Natural killer cell (primary cell): ENCODE data around the gene FAM184B. TPM values are rescaled to one million over a fixed set of nuclear protein-coding genes. Genes with fewer than 3 reads are reported as not detected.

Experiments
- ATAC-seq, 3 donors: fragments of 150-1000 bp in 2 of 3; fragments of 200-7000 bp in 1 of 3; cut with Tn5 transposase; 1 replicate in 1 of 3; 2 replicates in 2 of 3; pipeline ENCODE4 v1.10.0; 2021; ENCODE audit warnings: mild to moderate bottlenecking in 2 of 3, moderate library complexity in 2 of 3
- DNase-seq, 2 donors: peaks; one replicate each; pipeline versions ENCODE4 v3.0.0 to v3.0.0-alpha.2; 2013 to 2021; ENCODE audit warnings: mixed read lengths in 1 of 2
- H3K27ac ChIP-seq: one replicate; pipeline ENCODE4 v1.5.1; 2013; ENCODE audit warnings: mild to moderate bottlenecking, low read length
- H3K27me3 ChIP-seq: one replicate; pipeline ENCODE4 v1.6.1; 2013; ENCODE audit warnings: low read length; ENCODE audit not compliant: control insufficient read depth, insufficient read depth
- H3K36me3 ChIP-seq: one replicate; pipeline ENCODE4 v1.6.1; 2013; ENCODE audit warnings: low read length; ENCODE audit not compliant: control insufficient read depth, insufficient read depth
- H3K4me1 ChIP-seq: one replicate; pipeline ENCODE4 v1.6.1; 2013; ENCODE audit warnings: low read length; ENCODE audit not compliant: control insufficient read depth, insufficient read depth
- H3K4me3 ChIP-seq: one replicate; pipeline ENCODE4 v1.5.1; 2013; ENCODE audit warnings: low read length
- H3K9me3 ChIP-seq: one replicate; pipeline ENCODE4 v1.6.1; 2013; ENCODE audit warnings: low read length; ENCODE audit not compliant: control insufficient read depth, insufficient read depth
- H3K27ac Mint-ChIP-seq, 2 donors: one replicate each; pipeline ENCODE4 v1.8.0; 2022; ENCODE audit warnings: mild to moderate bottlenecking in 2 of 2, mixed read lengths in 2 of 2, moderate library complexity in 1 of 2
- H3K27me3 Mint-ChIP-seq, 2 donors: one replicate each; pipeline ENCODE4 v1.8.0; 2022; ENCODE audit warnings: low read depth in 2 of 2, mixed read lengths in 2 of 2
- H3K36me3 Mint-ChIP-seq: one replicate; pipeline ENCODE4 v1.8.0; 2022; ENCODE audit warnings: mixed read lengths
- H3K4me1 Mint-ChIP-seq, 2 donors: one replicate each; pipeline ENCODE4 v1.8.0; 2022; ENCODE audit warnings: mixed read lengths in 2 of 2
- H3K4me3 Mint-ChIP-seq: one replicate; pipeline ENCODE4 v1.8.0; 2022; ENCODE audit warnings: mild to moderate bottlenecking, moderate library complexity, mixed read lengths
- H3K9me3 Mint-ChIP-seq, 2 donors: one replicate each; pipeline ENCODE4 v1.8.0; 2022; ENCODE audit warnings: mixed read lengths in 2 of 2
- CTCF ChIP-seq: fragments of 200-600 bp; IDR thresholded peaks from one replicate; pipeline ENCODE4 v1.8.0; 2022; ENCODE audit warnings: antibody characterized with exemption
- WGBS: methylation state at CpG from one replicate; pipeline ENCODE4 v1.1.7; 2013; ENCODE audit warnings: missing lambda C conversion rate; ENCODE audit not compliant: insufficient coverage; 5-methylcytosine and 5-hydroxymethylcytosine counted together
- intact Hi-C: fragments of 100-400 bp; cut with micrococcal nuclease; formaldehyde crosslinking; loops from one replicate; pipeline ENCODE4 v1.14.2; 2022
- total RNA-seq, 4 donors: library from RNA; stranded (reverse); fragments of 120-200 nt in 1 of 4; gene quantifications; one replicate each; pipeline versions ENCODE4 v1.2.3 to v1.2.4, GENCODE V29; 2013 to 2022

FAM184B gene
- total RNA-seq, 3 donors from 2014 or later (not counting 1 experiment from before 2014, with no cell fraction given), result 0.05 TPM; not detected in 2

- Histone ChIP-seq H3K27me3 (no peaks in the 10 kb centered on the region), H3K27ac (no peak overlapping the region), H3K4me1 (peaks cover 27% of the 10 kb centered on the region), H3K36me3 (peaks cover 51% of the 10 kb centered on the region), H3K4me3 (no peak overlapping the region), H3K9me3 (no peaks in the 10 kb centered on the region)
- H3K9me3 Mint-ChIP-seq, result no peaks in the 10 kb centered on the region
- no peaks in the 10 kb centered on the region for H3K27me3 Mint-ChIP-seq
- no peak for TF ChIP-seq CTCF
- H3K27ac Mint-ChIP-seq, result peak overlapping the region; percentile 3 to 7
- peaks cover 21% of the 10 kb centered on the region for H3K36me3 Mint-ChIP-seq
- 80% methylated on average over 7 of the region's 7 CpGs for WGBS
- intact Hi-C loops, result no loop called here
- H3K4me1 Mint-ChIP-seq, result peaks cover 35 to 46% of the 10 kb centered on the region in 2 donors
- ATAC-seq (no peak), DNase-seq (no peak)
- no peak overlapping the region for H3K4me3 Mint-ChIP-seq
Observed at GRCh38 chr4:17619416-17620105, 161.9 kb downstream of the FAM184B start.

- Mint-ChIP-seq H3K27ac (peak overlapping the region; percentile 3 to 7), H3K9me3 (no peaks in the 10 kb centered on the region), H3K27me3 (no peaks in the 10 kb centered on the region), H3K36me3 (peaks cover 20% of the 10 kb centered on the region), H3K4me3 (no peak overlapping the region), H3K4me1 (peaks cover 34 to 46% of the 10 kb centered on the region in 2 donors)
- H3K27ac ChIP-seq, result no peak overlapping the region
- H3K36me3 ChIP-seq, result peaks cover 44% of the 10 kb centered on the region
- ATAC-seq (no peak), DNase-seq (no peak)
- intact Hi-C loops, result no loop called here
- no peak overlapping the region for H3K4me3 ChIP-seq
- H3K4me1 ChIP-seq, result peaks cover 27% of the 10 kb centered on the region
- no peaks in the 10 kb centered on the region for H3K27me3 ChIP-seq
- no peaks in the 10 kb centered on the region for H3K9me3 ChIP-seq
- TF ChIP-seq CTCF, result no peak
- 0% methylated on average over 1 of the region's 1 CpG for WGBS
Observed at GRCh38 chr4:17618926-17619325, 162.5 kb downstream of the FAM184B start.

- Mint-ChIP-seq H3K4me3 (peak overlapping the region; percentile 83), H3K9me3 (no peaks in the 10 kb centered on the region), H3K36me3 (peaks cover 9% of the 10 kb centered on the region), H3K4me1 (peaks cover 34 to 40% of the 10 kb centered on the region in 2 donors), H3K27ac (peak overlapping the region; percentile 80), H3K27me3 (no peaks in the 10 kb centered on the region)
- Histone ChIP-seq H3K27me3 (no peaks in the 10 kb centered on the region), H3K27ac (no peak overlapping the region), H3K4me3 (no peak overlapping the region), H3K36me3 (peaks cover 24% of the 10 kb centered on the region), H3K9me3 (no peaks in the 10 kb centered on the region), H3K4me1 (peaks cover 34% of the 10 kb centered on the region)
- WGBS, result 25% methylated on average over 5 of the region's 5 CpGs
- DNase-seq (peak in 1 of 2 donors; percentile 20), ATAC-seq (no peak)
- intact Hi-C loops, result no loop called here
- TF ChIP-seq CTCF, result no peak
Observed at GRCh38 chr4:17616283-17616682, 165.1 kb downstream of the FAM184B start.
